Measurements from ENCODE around the gene COQ5.
A peak's percentile ranks its signal among the peaks of the same experiment; 100 is the strongest.
"Not testable (repeated sequence)": the region's sequence is repeated elsewhere in the genome, so short reads cannot be mapped to it uniquely, and the experiment has no call there.

COQ5 gene

GRCh38 chr12:120522568-120522967 lies 6.4 kb downstream of the COQ5 start:
- no peak for DNase-seq

- DNase-seq, result not testable (repeated sequence)
These were observed 9.6 kb downstream of the COQ5 start for GRCh38 chr12:120519324-120519723.

- DNase-seq, result no peak
These were observed 13.5 kb downstream of the COQ5 start for GRCh38 chr12:120515496-120515895.

GRCh38 chr12:120514002-120514401 lies 15.0 kb downstream of the COQ5 start:
- DNase-seq, result no peak

GRCh38 chr12:120508537-120508936 lies 20.4 kb downstream of the COQ5 start:
- no peak for DNase-seq

GRCh38 chr12:120504587-120504986 lies 24.4 kb downstream of the COQ5 start:
- DNase-seq, result no peak

- DNase-seq, result no peak
These were observed 28.4 kb downstream of the COQ5 start for GRCh38 chr12:120500581-120500980.

GRCh38 chr12:120498870-120499515 lies 30.0 kb downstream of the COQ5 start:
- DNase-seq, result no peak

- no peak for DNase-seq
These were observed 31.3 kb downstream of the COQ5 start for GRCh38 chr12:120497524-120498150.

- DNase-seq, result no peak
These were observed 32.3 kb downstream of the COQ5 start for GRCh38 chr12:120496413-120497340.

- peak; percentile 91 for DNase-seq
These were observed 33.1 kb downstream of the COQ5 start, which contains the start of gene DYNLL1 for GRCh38 chr12:120495731-120496412. Gene DYNLL1, plus strand, starts transcription at chr12:120496113. Its CDS starts 309 bp downstream, at chr12:120496422.

- no peak for DNase-seq
These were observed 33.7 kb downstream of the COQ5 start for GRCh38 chr12:120495186-120495730.

GRCh38 chr12:120490833-120491512 lies 38.0 kb downstream of the COQ5 start:
- no peak for DNase-seq

- DNase-seq, result no peak
These were observed 38.6 kb downstream of the COQ5 start for GRCh38 chr12:120490325-120490724.

- no peak for DNase-seq
These were observed 39.9 kb downstream of the COQ5 start for GRCh38 chr12:120489018-120489417.

GRCh38 chr12:120488057-120488640 lies 40.8 kb downstream of the COQ5 start:
- no peak for DNase-seq

- DNase-seq, result not testable (repeated sequence)
These were observed 41.4 kb downstream of the COQ5 start for GRCh38 chr12:120487552-120487951.

GRCh38 chr12:120485961-120486881 lies 42.7 kb downstream of the COQ5 start:
- no peak for DNase-seq

- no peak for DNase-seq
These were observed 45.3 kb downstream of the COQ5 start for GRCh38 chr12:120483621-120484020.

GRCh38 chr12:120481022-120481767 lies 47.8 kb downstream of the COQ5 start:
- no peak for DNase-seq

All from NCI-H1092 (cell line).